NT2/D1 (cell line): ENCODE results near the gene CNPY1.
"Not testable (repeated sequence)": the region's sequence is repeated elsewhere in the genome, so short reads cannot be mapped to it uniquely, and the experiment has no call there.

ENCODE experiments used
- DNase-seq: peaks from one replicate; pipeline ENCODE4 v3.0.0-alpha.2; 2011; ENCODE audit warnings: low read depth, low spot score
- H3K27me3 ChIP-seq: 2 replicates; pipeline ENCODE4 v1.6.0; 2011; ENCODE audit warnings: mild to moderate bottlenecking; ENCODE audit not compliant: insufficient read length, insufficient read depth
- H3K36me3 ChIP-seq: 2 replicates; pipeline ENCODE4 v1.6.1; 2011; ENCODE audit warnings: mild to moderate bottlenecking, low read length, mixed read lengths; ENCODE audit not compliant: insufficient read depth, insufficient read length
- H3K4me1 ChIP-seq: 2 replicates; pipeline ENCODE4 v1.5.1; 2011; ENCODE audit not compliant: insufficient read depth, insufficient read length
- H3K4me3 ChIP-seq: 2 replicates; pipeline ENCODE4 v1.5.1; 2011; ENCODE audit warnings: low read depth; ENCODE audit not compliant: insufficient read length
- H3K9ac ChIP-seq: 2 replicates; pipeline ENCODE4 v1.6.0; 2011; ENCODE audit warnings: low read depth; ENCODE audit not compliant: insufficient read length
- H3K9me3 ChIP-seq: 2 replicates; pipeline ENCODE4 v1.5.1; 2011; ENCODE audit warnings: mild to moderate bottlenecking, low read length; ENCODE audit not compliant: insufficient read depth
- SUZ12 ChIP-seq: IDR thresholded peaks from 2 replicates; pipeline ENCODE4 v1.6.1; 2011; ENCODE audit not compliant: insufficient read length, insufficient read depth; ENCODE audit errors: extremely low read depth
- YY1 ChIP-seq: IDR thresholded peaks from 2 replicates; pipeline ENCODE4 v1.6.1; 2011; ENCODE audit not compliant: insufficient read length, insufficient read depth
- ZNF274 ChIP-seq: IDR thresholded peaks from 2 replicates; pipeline ENCODE4 v1.6.1; 2011; ENCODE audit warnings: mild to moderate bottlenecking, low read depth, low read length

Gene CNPY1

DNA sequence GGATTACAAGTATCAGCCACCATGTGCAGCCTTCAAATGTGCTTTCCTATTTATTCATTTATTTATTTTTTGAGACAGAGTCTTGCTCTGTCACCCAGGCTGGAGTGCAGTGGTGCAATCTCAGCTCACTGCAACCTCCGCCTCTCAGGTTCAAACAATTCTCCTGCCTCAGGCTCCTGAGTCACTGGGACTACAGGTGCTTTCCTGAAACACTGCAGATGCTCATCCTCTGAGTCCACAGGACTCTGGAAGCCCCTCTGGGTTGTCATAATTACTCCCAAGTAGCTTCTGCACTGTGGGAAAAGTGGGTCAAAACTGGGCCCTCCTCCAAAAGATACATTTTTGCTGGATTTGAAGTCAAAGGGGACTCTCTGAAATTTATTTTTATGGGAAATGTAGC lies at the start of gene CNPY1:
Gene CNPY1, minus strand, starts transcription at position 111 of the 400 bp plus-strand sequence. CDS start 630 bp downstream, outside the sequence.
- H3K4me1 ChIP-seq, DNase-seq, H3K9me3 ChIP-seq, H3K4me3 ChIP-seq, H3K36me3 ChIP-seq, H3K9ac ChIP-seq, H3K27me3 ChIP-seq: not testable (repeated sequence)

DNA sequence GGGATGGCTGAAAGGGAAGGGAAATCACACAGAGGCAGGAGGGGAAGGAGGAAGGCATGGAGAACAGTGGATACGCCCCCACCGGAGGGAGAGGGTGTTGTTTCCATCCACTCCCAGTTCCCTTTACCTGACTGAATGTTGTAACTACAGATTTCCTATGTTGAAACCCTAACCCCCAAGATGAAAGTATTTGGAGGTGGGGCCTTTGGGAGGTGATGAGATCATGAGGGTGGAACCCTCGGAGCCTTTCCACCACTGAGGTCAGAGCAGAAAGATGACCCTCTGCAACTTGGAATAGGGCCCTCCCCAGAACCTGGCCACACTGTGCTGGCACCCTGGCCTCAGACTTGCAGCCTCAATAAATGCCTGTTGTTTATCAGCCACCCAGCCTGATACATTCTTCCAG lies 48.6 kb upstream of the CNPY1 start:
- Histone ChIP-seq H3K9ac (no peak overlapping the region), H3K4me1 (peaks cover 9% of the 10 kb centered on the region), H3K9me3 (no peaks in the 10 kb centered on the region), H3K36me3 (no peaks in the 10 kb centered on the region), H3K27me3 (no peaks in the 10 kb centered on the region), H3K4me3 (no peak overlapping the region)
- TF ChIP-seq SUZ12, result no peak
- peak; percentile 9 for DNase-seq

DNA sequence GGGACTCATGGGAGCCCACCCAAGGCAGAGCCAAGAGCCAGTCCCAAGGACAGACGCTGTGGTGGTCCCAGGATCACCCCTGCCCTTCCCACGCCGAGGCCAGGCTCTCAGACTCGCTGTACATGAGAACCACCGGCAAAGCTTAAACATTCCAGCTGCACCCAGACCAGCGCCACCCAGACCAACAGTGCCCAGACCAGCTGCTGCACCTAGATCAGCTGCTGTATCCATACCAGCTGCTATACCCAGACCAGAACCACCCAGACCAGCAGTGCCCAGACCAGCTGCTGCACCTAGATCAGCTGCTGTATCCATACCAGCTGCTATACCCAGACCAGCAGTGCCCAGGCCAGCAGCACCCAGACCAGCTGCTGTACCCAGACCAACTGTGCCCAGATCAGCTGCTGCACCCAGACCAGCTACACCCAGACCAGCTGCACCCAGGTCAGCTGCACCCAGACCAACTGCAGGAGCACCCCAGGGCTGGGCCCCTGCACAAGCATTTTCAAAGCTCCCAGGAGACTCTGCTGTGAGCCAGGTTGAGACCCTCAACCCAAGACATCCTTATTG lies 47.9 kb upstream of the CNPY1 start:
- peaks cover 9% of the 10 kb centered on the region for H3K4me1 ChIP-seq
- TF ChIP-seq ZNF274 (no peak), YY1 (no peak), SUZ12 (no peak)
- DNase-seq, result no peak
- H3K9me3 ChIP-seq, result no peaks in the 10 kb centered on the region
- H3K4me3 ChIP-seq, result no peak overlapping the region
- H3K36me3 ChIP-seq, result no peaks in the 10 kb centered on the region
- H3K9ac ChIP-seq, result no peak overlapping the region
- H3K27me3 ChIP-seq, result no peaks in the 10 kb centered on the region

DNA sequence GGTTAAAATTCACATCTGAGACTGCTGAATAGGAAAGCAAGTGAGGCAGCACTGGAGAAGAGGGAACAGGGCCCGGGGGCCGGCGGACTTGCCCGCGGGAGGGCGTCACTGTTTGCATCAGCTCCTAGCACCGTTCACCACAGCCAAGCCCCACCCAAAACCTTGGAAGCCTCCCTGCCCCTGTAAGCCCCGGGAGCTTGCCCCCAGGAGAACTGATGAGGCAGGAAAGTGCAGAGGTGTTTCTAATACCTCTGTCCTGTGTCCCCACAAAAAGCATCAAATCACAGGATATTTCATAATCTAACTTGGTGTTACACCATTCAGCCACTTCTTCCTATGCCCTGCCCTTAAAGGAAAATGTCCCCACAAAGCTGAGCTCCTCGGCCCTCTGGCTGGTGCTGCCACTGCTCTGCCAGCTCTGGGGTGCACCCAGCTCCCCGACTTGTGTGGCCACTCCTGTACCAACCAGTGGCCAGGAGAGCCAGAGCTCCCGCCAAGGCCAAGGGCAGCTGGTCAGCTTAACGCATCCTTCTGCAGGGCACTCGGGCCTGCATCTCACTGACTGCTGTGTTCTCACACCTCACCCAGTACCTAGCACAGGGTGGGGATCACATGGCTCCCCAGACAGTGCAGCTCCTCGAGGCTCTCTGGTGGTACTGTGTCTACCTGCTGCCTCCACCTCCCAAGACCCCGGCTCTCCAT lies 47.3 kb upstream of the CNPY1 start:
- no peak for DNase-seq
- TF ChIP-seq YY1 (no peak), ZNF274 (no peak), SUZ12 (no peak)
- no peak overlapping the region for H3K4me3 ChIP-seq
- no peaks in the 10 kb centered on the region for H3K36me3 ChIP-seq
- H3K27me3 ChIP-seq, result no peaks in the 10 kb centered on the region
- H3K9me3 ChIP-seq, result no peaks in the 10 kb centered on the region
- no peak overlapping the region for H3K9ac ChIP-seq
- H3K4me1 ChIP-seq, result peaks cover 9% of the 10 kb centered on the region

DNA sequence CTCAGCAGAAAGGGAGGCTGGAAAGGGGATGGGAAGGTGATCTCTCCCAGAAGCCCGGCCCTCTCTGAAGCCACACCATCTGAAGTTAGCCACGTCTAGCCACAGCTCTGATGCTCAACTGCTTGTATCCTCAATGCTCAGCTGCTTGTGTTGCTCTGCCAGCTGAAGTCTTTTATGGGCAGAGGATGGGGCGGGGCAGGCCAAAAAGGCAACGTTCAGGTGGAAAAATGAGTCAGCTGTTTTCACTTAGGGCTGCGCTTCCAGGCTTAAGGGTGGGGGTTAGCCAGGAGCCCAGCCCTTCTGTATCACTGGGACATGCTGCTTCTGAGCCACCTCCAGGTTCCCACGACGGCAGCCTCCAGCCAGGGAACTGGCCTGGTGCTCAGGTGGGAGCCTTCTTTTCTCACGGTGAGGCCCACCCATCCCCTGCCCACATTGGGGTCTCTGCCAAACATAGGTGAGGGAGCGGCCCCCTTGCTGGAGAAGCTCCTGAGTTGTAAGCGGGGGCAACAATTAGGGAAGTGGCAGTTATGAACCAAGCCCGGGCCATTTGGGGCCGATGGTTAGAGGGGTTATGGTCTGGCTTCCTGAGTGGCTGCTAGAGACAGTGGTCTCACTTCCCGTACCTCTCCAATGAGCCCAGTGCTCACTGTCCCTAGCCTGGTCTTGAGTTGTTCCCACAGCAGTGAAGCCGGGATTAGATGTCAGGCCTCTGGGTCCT lies 44.9 kb upstream of the CNPY1 start:
- H3K36me3 ChIP-seq, result no peaks in the 10 kb centered on the region
- no peaks in the 10 kb centered on the region for H3K27me3 ChIP-seq
- no peak for DNase-seq
- no peaks in the 10 kb centered on the region for H3K9me3 ChIP-seq
- no peak overlapping the region for H3K9ac ChIP-seq
- H3K4me3 ChIP-seq, result no peak overlapping the region
- peaks cover 9% of the 10 kb centered on the region for H3K4me1 ChIP-seq
- TF ChIP-seq SUZ12 (no peak), YY1 (no peak), ZNF274 (no peak)

DNA sequence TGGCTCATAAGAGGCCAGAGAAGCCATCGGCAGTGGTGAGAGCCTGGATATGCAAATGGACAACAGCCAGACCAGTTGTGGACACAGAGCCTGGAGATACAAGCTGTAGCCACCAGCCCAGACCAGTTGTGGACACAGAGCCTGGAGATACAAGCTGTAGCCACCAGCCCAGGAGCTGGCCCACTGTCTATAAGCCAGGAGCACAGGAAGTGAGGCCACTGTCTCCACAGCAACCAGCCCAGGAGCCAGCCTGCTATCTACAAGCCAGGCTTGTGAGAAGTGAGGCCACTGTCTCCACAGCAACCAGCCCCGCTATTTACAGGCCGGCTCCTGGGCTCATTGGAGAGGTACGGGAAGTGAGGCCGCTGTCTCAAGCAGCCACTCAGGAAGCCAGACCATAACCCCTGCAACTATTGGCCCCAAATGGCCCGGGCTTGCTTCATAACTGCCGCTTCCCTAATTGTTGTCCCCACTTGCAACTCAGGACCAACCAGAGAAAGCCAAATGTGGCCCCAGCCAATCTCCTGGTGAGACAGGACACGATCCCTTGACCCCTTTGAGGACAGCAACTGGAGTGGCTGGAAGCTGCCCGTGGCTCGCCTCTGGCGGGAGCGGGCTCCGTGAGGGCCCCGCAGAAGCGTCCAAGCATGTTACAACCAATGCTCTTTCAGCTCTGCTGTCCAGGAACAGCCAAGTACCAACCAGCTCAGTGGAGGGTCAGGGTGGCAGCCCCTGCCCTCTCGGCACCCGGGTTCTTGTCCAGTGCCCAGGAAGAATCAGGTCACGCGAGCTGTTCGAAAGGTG lies 44.1 kb upstream of the CNPY1 start:
- Histone ChIP-seq H3K4me3 (no peak overlapping the region), H3K9ac (no peak overlapping the region), H3K36me3 (no peaks in the 10 kb centered on the region), H3K9me3 (no peaks in the 10 kb centered on the region), H3K4me1 (peaks cover 9% of the 10 kb centered on the region), H3K27me3 (no peaks in the 10 kb centered on the region)
- TF ChIP-seq SUZ12 (no peak), ZNF274 (no peak)
- peak; percentile 28 for DNase-seq
